CD1c-positive myeloid dendritic cell (primary cell): ENCODE results near the gene MYH15.

Source experiments
- DNase-seq: peaks from one replicate; pipeline ENCODE4 v3.0.0-alpha.2; 2016; ENCODE audit errors: extremely low spot score

Gene MYH15

GRCh38 chr3:108509871-108510270, 525 bp downstream of the MYH15 start:
- DNase-seq: no peak

GRCh38 chr3:108509263-108509662, 1.1 kb downstream of the MYH15 start:
- no peak for DNase-seq

DNA sequence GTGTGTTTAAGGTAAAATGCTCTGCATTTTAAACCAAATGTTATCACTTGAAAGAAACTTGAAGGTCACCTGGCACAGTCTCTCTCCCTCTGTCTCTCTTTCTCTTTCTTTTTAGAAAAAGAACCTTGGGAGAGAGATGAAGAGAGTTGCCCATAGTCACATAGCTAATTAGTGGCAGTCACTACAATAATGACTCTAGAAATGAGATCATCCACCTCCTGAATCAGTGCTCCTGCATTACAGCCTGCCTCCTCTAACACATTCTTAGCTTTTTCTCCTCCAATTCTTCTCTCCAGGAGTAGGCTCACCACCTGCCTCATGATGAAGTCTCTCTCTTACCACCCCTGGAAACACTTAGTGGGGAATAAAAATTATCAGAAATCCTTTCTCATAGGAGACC, 2.5 kb downstream of the MYH15 start:
- DNase-seq: no peak

- DNase-seq: no peak
Measured at GRCh38 chr3:108505811-108506210, 4.6 kb downstream of the MYH15 start.

DNA sequence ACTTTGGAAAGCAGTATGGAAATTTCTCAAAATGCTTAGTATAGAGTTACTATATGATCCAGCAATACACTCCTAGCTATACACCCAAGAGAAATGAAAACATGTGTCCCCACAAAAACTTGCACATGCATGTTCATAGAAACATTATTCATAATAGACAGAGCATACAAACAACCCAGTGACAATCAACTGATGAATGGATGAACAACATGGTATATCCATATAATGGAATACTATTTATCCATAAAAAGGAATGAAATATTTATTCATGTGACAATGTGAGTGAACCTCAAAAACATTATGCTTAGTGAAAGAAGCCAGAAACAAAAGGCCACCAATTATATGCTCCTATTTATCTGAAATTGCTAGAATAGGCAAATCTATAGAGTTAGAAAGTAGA, 6.7 kb downstream of the MYH15 start:
- no peak for DNase-seq

DNA sequence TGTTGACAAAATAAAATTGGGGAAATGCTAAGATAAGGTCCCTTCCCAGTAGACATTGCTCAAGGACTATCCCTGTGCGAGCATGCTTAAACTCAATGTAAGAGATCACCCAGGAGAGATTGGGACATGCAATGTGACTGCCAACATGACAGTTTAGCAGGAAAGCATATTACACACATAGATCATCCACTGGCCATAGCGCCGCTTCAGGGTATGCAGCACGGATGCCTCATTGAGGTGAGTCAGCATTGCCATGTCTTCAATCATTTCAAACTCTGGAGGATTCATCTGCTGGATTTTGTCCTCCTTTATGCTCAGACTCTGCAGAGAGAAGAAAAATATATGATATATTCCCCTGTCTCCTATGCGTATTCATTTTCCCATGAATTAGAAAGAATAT, 8.9 kb downstream of the MYH15 start:
- no peak for DNase-seq

DNA sequence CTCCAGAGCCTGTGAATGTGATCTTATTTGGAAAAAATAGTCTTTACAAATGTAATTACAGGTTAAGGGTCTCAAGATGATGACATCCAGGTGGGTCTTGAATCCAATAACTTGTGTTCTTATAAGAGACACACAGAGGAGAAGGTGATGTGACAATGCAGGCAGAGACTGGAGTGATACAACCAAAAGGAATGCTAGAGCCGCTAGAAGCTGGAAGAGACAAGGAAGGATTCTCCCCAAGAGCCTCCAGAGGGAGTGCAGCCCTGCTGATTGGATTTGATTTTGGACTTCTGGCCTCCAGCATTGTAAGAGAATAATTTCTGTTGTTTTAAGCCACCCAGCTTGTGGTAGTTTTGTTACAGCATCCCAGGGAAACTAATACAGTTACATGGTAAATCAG, 9.7 kb downstream of the MYH15 start:
- DNase-seq: no peak

GRCh38 chr3:108497271-108497670, 13.1 kb downstream of the MYH15 start:
- DNase-seq: no peak

GRCh38 chr3:108495717-108496116, 14.7 kb downstream of the MYH15 start:
- no peak for DNase-seq

DNA sequence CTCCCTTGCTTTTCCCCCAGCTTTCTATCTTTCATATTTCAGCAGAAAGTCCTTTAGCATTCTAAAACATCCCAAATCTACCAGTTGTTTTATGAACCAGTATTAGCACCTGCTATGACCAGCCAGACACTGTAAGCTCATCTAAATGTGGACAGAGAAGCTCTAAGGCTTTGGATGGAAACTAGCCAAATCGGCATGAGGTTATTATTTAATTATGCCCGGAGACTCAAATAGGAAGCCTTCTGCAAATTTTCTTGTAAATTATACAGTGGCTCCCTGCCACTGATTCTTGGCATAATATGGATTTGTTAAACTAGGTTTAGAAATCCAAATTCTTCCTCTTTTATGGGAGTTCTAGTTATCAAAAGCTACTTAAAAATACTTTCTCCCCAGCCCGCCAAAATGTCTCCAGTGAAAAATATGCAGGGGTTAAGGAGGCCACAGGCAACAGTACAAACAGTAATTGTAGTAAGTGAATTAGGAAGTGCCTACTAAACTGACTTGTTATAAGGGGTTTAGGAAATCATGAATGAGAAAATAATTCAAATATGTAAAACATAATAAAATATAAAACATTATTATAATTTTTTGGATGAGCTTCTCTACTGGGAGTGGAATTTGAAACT, 15.4 kb downstream of the MYH15 start:
- DNase-seq: no peak

DNA sequence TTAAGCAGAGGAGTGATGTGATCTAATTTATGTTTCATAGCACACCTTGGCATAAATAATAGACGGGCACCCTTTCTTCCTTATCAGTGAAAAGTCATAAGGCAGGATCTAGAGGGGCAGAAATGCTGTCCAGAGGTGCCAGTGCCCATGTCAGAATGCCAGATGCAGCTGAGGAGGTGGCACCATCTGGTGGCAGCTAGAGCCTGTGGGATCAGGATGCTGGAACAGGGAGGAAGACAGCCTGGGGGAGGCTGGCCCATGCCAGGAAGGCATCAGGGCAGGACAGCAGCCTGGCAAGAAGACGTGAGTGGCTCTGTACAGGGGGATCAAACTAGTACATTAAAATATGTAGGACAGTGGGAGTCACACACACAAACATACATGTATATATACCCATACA, 16.5 kb downstream of the MYH15 start:
- no peak for DNase-seq

DNA sequence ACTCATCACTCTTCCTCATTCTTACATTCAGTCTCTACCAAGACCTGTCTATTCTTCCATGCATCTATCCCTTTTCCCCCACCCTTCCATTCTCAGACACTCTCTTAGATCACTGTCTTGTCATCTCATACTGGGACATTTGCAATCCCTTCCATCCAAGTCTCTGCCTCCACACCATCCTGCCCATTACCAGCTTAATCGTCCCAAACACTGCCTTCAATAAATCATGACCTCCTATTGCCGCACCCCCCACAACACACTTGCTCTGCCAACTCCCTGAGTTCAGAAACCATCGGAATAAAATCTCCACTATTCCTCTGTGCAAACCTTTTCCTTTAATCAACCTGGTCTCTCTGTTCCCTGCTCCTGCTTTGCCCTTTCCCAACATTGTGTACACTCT, 18.9 kb downstream of the MYH15 start:
- DNase-seq: no peak

DNA sequence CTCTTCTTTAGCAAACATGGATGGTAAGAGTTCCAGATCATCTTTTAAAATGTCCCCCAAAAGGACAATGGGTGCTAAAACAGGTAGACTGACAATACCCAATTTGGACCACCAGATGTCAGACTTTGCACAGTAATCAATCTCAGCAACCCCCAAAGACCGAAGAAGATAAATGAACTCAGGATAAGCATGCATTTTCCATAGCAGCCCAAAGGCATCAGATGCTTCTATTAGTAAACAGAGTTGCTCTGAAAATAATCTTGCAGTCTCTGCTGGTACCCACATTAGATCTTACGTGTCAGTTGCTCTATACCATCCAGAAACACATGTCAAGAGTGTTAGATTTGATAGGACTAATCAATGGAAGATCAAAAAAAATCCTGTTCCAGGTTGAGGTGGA, 20.6 kb downstream of the MYH15 start:
- DNase-seq: peak; percentile 74

DNA sequence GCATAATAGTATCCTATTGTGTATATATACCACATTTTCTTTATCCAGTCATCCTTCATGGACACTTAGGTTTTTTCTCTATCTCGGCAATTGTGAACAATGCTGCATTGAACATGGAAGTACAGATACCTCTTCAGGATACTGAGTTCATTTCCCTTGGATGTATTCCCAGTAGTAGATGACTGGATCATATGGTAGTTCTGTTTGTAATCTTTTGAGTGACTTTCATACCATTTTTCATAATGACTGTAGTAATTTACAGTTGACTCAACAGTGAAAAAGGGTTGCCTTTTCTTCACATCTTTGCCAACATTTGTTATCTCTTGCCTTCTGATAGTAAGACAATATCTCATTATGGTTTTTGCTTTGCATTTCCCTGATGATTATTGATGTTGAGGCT, 21.8 kb downstream of the MYH15 start:
- DNase-seq: no peak

GRCh38 chr3:108487439-108487838, 23.0 kb downstream of the MYH15 start:
- no peak for DNase-seq

DNA sequence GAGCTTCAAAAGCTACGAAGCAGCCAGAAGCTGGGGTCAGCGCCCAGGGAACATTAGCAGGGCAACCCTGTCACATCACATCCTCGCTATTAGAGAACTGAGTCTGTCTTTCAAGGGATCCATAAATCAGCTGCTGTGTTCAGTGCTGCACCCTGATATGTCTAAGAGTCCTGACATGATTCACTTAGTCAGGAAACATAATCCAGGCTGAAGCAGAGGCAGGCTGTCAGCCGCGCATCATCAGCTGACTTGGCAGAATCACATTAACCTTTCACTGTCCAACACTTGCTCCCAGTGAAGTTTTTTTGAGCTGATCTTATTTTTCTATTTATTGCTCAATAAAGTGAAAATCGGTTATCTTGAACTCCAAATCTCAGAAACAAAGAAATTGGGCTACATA, 23.5 kb downstream of the MYH15 start:
- DNase-seq: no peak

DNA sequence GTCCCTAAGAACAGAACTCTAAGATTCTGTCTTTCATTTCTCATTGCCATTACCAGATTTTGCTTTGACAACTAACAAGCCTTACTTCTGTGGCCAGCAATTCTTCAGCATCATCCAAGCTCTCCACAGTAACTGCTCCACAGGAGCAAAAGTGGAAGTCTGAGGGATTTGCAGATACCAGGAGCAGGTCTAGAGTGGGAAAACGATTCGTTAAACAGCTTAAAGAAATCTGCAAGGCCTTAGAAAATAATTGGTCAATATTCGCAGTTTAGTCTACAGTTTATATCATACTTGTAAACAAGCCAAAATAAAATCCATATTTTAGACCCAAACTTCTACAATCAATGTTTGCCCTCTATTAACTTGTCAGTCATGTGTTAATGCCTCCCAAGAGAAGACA, 24.1 kb downstream of the MYH15 start:
- DNase-seq: no peak

DNA sequence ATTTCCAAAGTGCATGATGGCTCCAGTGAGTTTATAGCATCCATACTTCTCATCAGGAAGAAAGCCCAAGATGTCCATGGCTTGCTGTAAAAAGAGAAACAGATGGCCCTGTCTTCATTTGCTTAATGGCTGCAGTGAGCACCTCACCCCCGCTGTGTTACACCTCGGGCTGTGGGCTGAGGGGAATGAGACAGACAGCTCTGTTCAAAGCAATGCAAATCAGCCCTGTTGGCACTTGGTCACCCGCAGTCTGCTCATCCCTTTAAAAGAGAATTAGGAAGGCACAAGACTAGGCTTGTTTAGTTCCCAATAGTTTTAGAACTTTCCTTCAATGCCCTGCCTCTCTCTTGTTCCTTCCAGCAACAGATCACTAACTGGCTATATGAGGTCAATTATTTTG, 25.2 kb downstream of the MYH15 start:
- no peak for DNase-seq

DNA sequence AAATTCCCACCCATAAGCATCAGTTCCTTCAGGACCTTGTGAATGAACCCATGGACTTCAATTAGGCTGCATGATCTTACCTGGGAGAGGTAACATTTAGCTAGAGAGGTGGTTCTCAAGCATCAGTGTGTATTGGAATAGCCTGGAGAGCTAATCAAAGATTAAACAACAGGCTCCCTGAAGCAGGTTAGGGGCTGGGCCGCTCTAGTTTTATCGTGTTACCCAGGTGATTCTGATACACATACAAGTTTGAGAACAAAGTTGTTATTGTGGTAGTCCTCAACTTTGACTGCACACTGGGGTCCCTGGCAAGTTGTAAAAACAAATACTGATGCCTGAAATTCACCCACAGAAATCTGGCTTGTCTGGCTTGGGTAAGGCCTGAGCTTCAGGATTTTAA, 31.2 kb downstream of the MYH15 start:
- DNase-seq: no peak

- DNase-seq: peak; percentile 73
Measured at GRCh38 chr3:108477511-108478147, 32.8 kb downstream of the MYH15 start.

GRCh38 chr3:108475220-108475782, 35.1 kb downstream of the MYH15 start:
- DNase-seq: no peak

DNA sequence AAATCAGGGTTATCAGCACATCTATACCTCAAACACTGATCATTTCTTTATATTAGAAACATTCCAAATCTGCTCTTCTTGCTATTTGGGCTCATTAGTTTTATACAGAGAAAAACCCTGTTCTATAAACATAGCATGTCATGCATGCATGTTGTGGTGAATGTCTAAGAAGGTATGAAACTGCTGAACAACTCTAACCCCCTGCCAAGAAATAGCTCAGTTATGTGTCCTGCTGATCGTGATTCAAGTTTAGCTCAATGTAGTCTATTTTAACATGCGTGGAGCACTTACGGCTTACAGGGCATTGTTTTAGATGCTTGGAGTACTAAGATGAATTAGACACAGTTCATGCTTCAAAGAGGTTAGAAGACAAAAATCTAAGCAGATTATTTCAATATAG, 35.8 kb downstream of the MYH15 start:
- no peak for DNase-seq

- DNase-seq: no peak
Measured at GRCh38 chr3:108473711-108474110, 36.7 kb downstream of the MYH15 start.
